NCI-H146 treated with DMSO at 0.1 percent for 48 hours (cell line): ENCODE data around the gene MAPK9.

Experiments used
- DNase-seq: peaks from one replicate; lab custom pipeline; 2025; ENCODE audit not compliant: unreplicated experiment; lab: John Stamatoyannopoulos, UW

MAPK9 gene

GRCh38 chr5:180206993-180207392, 84.9 kb downstream of the MAPK9 start:
- no peak for DNase-seq

- DNase-seq, result no peak
Observed at GRCh38 chr5:180205916-180206315, 86.0 kb downstream of the MAPK9 start.

GRCh38 chr5:180204276-180204819, 87.5 kb downstream of the MAPK9 start:
- no peak for DNase-seq

GRCh38 chr5:180202939-180203573, 88.8 kb downstream of the MAPK9 start:
- DNase-seq, result no peak

GRCh38 chr5:180201051-180201987, 90.6 kb downstream of the MAPK9 start:
- DNase-seq, result no peak

GRCh38 chr5:180199390-180199789, 92.5 kb downstream of the MAPK9 start:
- DNase-seq, result no peak

- no peak for DNase-seq
Observed at GRCh38 chr5:180198208-180198607, 93.7 kb downstream of the MAPK9 start.

- DNase-seq, result no peak
Observed at GRCh38 chr5:180197016-180197702, 94.7 kb downstream of the MAPK9 start.

- no peak for DNase-seq
Observed at GRCh38 chr5:180194410-180195345, 97.2 kb downstream of the MAPK9 start.

- DNase-seq, result no peak
Observed at GRCh38 chr5:180193749-180194375, 98.0 kb downstream of the MAPK9 start.

- no peak for DNase-seq
Observed at GRCh38 chr5:180191716-180192115, 100.2 kb downstream of the MAPK9 start.

GRCh38 chr5:180187767-180188166, 104.1 kb downstream of the MAPK9 start:
- DNase-seq, result no peak
